Endodermal cell (in vitro differentiated cells): ENCODE measurements around the gene LYSMD2. TPM values are rescaled to one million over a fixed set of nuclear protein-coding genes. Genes with fewer than 3 reads are reported as not detected.

Source experiments
- DNase-seq: peaks from one replicate; pipeline ENCODE4 v3.0.0-alpha.2; 2017
- H3K27ac ChIP-seq: 2 replicates; pipeline ENCODE4 v1.5.1; 2013; ENCODE audit warnings: mild to moderate bottlenecking, low read depth, low read length, moderate library complexity
- H3K27me3 ChIP-seq: 2 replicates; pipeline ENCODE4 v1.6.1; 2013; ENCODE audit warnings: mild to moderate bottlenecking, low read length, moderate library complexity; ENCODE audit not compliant: insufficient read depth, control insufficient read depth, poor library complexity, severe bottlenecking
- H3K36me3 ChIP-seq: 2 replicates; pipeline ENCODE4 v1.7.0; 2013; ENCODE audit warnings: mild to moderate bottlenecking, low read length, moderate library complexity; ENCODE audit not compliant: control insufficient read depth, insufficient read depth
- H3K4me1 ChIP-seq: one replicate; pipeline ENCODE4 v1.7.0; 2013; ENCODE audit warnings: low read length; ENCODE audit not compliant: control insufficient read depth, insufficient read depth
- H3K4me3 ChIP-seq: 2 replicates; pipeline ENCODE4 v1.5.1; 2013; ENCODE audit warnings: mild to moderate bottlenecking, low read length, moderate library complexity
- H3K9ac ChIP-seq: 2 replicates; pipeline ENCODE4 v1.6.1; 2013; ENCODE audit warnings: mild to moderate bottlenecking, low read length, moderate library complexity; ENCODE audit not compliant: poor library complexity, severe bottlenecking; ENCODE audit errors: extremely low read depth
- H3K9me3 ChIP-seq: 2 replicates; pipeline ENCODE4 v1.6.1; 2013; ENCODE audit warnings: mild to moderate bottlenecking, low read length, moderate library complexity; ENCODE audit not compliant: control insufficient read depth
- H3K27ac Mint-ChIP-seq: 2 replicates; pipeline ENCODE4 v1.8.0; 2020; ENCODE audit warnings: mixed read lengths
- H3K27me3 Mint-ChIP-seq: 2 replicates; pipeline ENCODE4 v1.8.0; 2021; ENCODE audit warnings: mild to moderate bottlenecking, mixed read lengths; ENCODE audit not compliant: insufficient read depth
- H3K36me3 Mint-ChIP-seq: 2 replicates; pipeline ENCODE4 v1.8.0; 2020; ENCODE audit warnings: low read depth, mixed read lengths
- H3K4me1 Mint-ChIP-seq: 2 replicates; pipeline ENCODE4 v1.8.0; 2020; ENCODE audit warnings: mixed read lengths
- H3K4me3 Mint-ChIP-seq: 2 replicates; pipeline ENCODE4 v1.8.0; 2020; ENCODE audit warnings: mild to moderate bottlenecking, moderate library complexity, mixed read lengths
- H3K9me3 Mint-ChIP-seq: 2 replicates; pipeline ENCODE4 v1.8.0; 2020; ENCODE audit warnings: mild to moderate bottlenecking, mixed read lengths
- WGBS, 2 experiments: methylation state at CpG; one replicate each; pipeline versions ENCODE4 v1.1.5 to v1.1.7; 2013; ENCODE audit warnings: missing lambda C conversion rate in 2 of 2, mixed read lengths in 1 of 2; ENCODE audit not compliant: insufficient coverage in 1 of 2, insufficient read length in 1 of 2; 5-methylcytosine and 5-hydroxymethylcytosine counted together
- total RNA-seq, 2 donors: library from RNA; stranded (reverse); fragmentation: NEBNext Ultra II Directional in 1 of 2; extraction: Animal tissue kit (Norgen Biotek cat#: 25700) in 1 of 2; gene quantifications; 2 replicates in 1 of 2; 3 replicates in 1 of 2; pipeline ENCODE4 v1.2.1, GENCODE V29; 2021
- TF ChIP-seq, protein P1 (sequence below): fragments of 200-600 bp; sonication (generic); conservative IDR thresholded peaks from 2 replicates; pipeline ENCODE4 v1.5.0; 2021; ENCODE audit warnings: antibody characterized with exemption, mild to moderate bottlenecking

Gene LYSMD2
- total RNA-seq, 2 donors from 2014 or later, result 0.80 to 1.5 TPM

GRCh38 chr15:51718746-51719145 is 18.7 kb downstream of the LYSMD2 start:
- Histone ChIP-seq H3K36me3 (no peaks in the 10 kb centered on the region), H3K9ac (no peak overlapping the region), H3K27me3 (no peaks in the 10 kb centered on the region), H3K4me3 (no peak overlapping the region), H3K27ac (no peak overlapping the region), H3K4me1 (no peaks in the 10 kb centered on the region), H3K9me3 (no peaks in the 10 kb centered on the region)
- Mint-ChIP-seq H3K27me3 (no peaks in the 10 kb centered on the region), H3K27ac (no peak overlapping the region), H3K4me1 (peaks cover 6% of the 10 kb centered on the region), H3K36me3 (peaks cover 2% of the 10 kb centered on the region), H3K9me3 (no peaks in the 10 kb centered on the region), H3K4me3 (no peak overlapping the region)
- 85 to 100% methylated on average over 1 to 3 of the region's 3 CpGs for WGBS, 2 experiments
- TF ChIP-seq, protein P1, sequence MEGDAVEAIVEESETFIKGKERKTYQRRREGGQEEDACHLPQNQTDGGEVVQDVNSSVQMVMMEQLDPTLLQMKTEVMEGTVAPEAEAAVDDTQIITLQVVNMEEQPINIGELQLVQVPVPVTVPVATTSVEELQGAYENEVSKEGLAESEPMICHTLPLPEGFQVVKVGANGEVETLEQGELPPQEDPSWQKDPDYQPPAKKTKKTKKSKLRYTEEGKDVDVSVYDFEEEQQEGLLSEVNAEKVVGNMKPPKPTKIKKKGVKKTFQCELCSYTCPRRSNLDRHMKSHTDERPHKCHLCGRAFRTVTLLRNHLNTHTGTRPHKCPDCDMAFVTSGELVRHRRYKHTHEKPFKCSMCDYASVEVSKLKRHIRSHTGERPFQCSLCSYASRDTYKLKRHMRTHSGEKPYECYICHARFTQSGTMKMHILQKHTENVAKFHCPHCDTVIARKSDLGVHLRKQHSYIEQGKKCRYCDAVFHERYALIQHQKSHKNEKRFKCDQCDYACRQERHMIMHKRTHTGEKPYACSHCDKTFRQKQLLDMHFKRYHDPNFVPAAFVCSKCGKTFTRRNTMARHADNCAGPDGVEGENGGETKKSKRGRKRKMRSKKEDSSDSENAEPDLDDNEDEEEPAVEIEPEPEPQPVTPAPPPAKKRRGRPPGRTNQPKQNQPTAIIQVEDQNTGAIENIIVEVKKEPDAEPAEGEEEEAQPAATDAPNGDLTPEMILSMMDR, result no peak
- DNase-seq, result no peak

DNA sequence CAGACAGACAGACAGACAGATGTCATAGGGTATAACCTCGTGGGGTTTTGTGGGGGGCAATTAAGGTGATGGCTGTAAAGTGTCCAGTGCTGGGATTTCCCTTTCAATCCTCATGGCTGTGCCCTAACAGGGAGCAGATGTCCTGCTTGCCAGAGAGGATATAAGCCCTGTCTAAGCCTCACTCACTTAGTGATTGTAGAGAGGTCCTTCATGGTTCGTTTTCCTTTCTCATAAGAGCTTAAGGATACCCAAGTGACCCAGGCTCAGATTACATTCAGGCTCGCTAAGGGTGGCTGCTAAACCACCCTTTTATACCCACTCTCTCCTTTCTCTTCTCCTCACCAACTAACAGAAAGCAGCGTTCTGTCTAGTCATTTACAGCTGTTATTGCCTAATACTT is 19.2 kb downstream of the LYSMD2 start:
- Mint-ChIP-seq H3K9me3 (no peaks in the 10 kb centered on the region), H3K4me1 (peaks cover 6% of the 10 kb centered on the region), H3K36me3 (peaks cover 2% of the 10 kb centered on the region), H3K4me3 (no peak overlapping the region), H3K27ac (no peak overlapping the region), H3K27me3 (no peaks in the 10 kb centered on the region)
- no peaks in the 10 kb centered on the region for H3K36me3 ChIP-seq
- 85 to 90% methylated on average over 2 to 4 of the region's 4 CpGs for WGBS, 2 experiments
- TF ChIP-seq, protein P1, result no peak
- no peak overlapping the region for H3K9ac ChIP-seq
- H3K4me3 ChIP-seq, result no peak overlapping the region
- H3K27me3 ChIP-seq, result no peaks in the 10 kb centered on the region
- H3K27ac ChIP-seq, result no peak overlapping the region
- H3K4me1 ChIP-seq, result no peaks in the 10 kb centered on the region
- H3K9me3 ChIP-seq, result no peaks in the 10 kb centered on the region
- no peak for DNase-seq

- no peaks in the 10 kb centered on the region for H3K4me1 ChIP-seq
- no peak overlapping the region for H3K9ac ChIP-seq
- H3K36me3 ChIP-seq, result no peaks in the 10 kb centered on the region
- DNase-seq, result no peak
- H3K27ac ChIP-seq, result no peak overlapping the region
- no peaks in the 10 kb centered on the region for H3K9me3 ChIP-seq
- H3K27me3 Mint-ChIP-seq, result no peaks in the 10 kb centered on the region
- no peaks in the 10 kb centered on the region for H3K9me3 Mint-ChIP-seq
- H3K27ac Mint-ChIP-seq, result no peak overlapping the region
- 75 to 96% methylated on average over 1 of the region's 1 CpG for WGBS, 2 experiments
- TF ChIP-seq, protein P1, result no peak
- H3K36me3 Mint-ChIP-seq, result no peaks in the 10 kb centered on the region
- no peaks in the 10 kb centered on the region for H3K27me3 ChIP-seq
- H3K4me3 ChIP-seq, result no peak overlapping the region
- H3K4me3 Mint-ChIP-seq, result no peak overlapping the region
- peaks cover 6% of the 10 kb centered on the region for H3K4me1 Mint-ChIP-seq
Observed at GRCh38 chr15:51714911-51715310, 22.5 kb downstream of the LYSMD2 start.
